Measurements from ENCODE around the gene MIA.
"Not testable (repeated sequence)": the region's sequence is repeated elsewhere in the genome, so short reads cannot be mapped to it uniquely, and the experiment has no call there.

The MIA gene

DNA sequence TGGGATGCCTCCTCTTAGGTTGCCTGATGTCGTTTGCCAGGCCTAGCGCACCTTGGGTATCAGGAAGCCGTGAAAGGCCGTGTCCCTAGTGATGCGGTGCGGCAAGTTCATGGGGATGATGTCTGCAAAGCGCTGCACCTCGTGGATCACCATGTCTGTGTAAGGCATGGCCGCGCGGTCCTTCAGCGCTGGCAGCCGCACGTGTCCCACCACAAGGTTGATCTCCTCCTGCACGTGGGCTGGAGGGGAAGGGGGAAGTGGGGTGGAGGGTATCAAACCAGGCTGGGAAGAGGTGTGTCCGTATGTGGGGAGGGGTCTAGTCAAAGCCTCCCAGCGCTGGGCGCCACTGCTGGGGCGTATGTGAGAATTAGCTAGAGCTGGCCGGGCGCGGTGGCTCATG, 46.8 kb downstream of the MIA start:
- no peak for ATAC-seq

DNA sequence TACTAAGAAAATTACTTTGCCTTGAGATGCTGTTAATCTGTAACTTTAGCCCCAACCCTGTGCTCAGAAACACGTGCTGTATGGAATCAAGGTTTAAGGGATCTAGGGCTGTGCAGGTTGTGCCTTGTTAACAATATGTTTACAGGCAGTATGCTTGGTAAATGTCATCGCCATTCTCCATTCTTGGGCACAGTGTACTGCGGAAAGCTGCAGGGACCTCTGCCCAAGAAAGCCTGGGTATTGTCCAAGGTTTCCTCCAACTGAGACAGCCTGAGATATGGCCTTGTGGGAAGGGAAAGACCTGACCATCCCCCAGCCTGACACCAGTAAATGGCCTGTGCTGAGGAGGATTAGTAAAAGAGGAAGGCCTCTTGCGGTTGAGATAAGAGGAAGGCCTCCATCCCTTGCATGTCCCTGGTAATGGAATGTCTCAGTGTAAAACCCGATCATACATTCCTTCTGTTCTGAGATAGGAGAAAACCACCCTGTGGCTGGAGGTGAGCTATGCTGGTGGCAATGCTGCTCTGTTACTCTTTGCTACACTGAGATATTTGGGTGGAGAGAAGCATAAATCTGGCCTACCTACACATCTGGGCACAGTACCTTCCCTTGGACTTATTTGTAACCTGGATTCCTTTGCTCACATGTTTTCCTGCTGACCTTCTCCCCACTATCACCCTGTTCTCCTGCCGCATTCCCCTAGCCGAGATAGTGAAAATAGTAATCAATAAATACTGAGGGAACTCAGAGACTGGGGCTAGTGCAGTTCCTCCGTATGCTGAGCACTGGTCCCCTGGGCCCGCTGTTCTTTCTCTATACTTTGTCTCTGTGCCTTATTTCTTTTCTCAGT, 47.6 kb downstream of the MIA start:
- ATAC-seq, result not testable (repeated sequence)

More for the DNA sequence above, 46.8 kb downstream of the MIA start:
- TF ChIP-seq GLIS3 (CRISPR knock-in tag; IDR thresholded peaks at IDR 0.05) (no peak), PPARA (CRISPR knock-in tag; IDR thresholded peaks at IDR 0.05; ENCODE audit: borderline replicate concordance) (no peak), ISL1 (CRISPR knock-in tag; IDR thresholded peaks at IDR 0.05) (no peak), ZNF70 (CRISPR knock-in tag; IDR thresholded peaks at IDR 0.05) (no peak), RARB (CRISPR knock-in tag; IDR thresholded peaks at IDR 0.05) (no peak)

DNA sequence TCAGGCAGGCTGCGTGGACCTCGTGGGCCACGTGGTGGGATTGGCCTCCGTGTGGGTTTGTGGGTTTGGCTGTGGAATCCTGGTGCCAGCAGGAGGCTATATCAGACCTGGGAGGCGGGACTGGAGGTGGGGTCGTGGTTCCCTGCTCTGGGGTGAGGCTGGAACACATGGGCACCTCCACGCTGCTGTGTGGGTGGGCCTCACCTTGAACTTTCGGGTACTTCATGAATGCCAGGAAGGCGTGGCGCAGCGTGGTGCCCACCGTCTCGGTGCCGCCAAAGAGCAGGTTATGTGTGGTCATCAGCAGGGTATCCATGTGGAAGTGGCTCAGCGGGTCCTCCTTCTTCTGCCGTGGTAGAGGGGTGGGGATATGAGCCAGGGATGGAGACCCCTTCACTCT, 49.6 kb downstream of the MIA start:
- not testable (repeated sequence) for ATAC-seq

DNA sequence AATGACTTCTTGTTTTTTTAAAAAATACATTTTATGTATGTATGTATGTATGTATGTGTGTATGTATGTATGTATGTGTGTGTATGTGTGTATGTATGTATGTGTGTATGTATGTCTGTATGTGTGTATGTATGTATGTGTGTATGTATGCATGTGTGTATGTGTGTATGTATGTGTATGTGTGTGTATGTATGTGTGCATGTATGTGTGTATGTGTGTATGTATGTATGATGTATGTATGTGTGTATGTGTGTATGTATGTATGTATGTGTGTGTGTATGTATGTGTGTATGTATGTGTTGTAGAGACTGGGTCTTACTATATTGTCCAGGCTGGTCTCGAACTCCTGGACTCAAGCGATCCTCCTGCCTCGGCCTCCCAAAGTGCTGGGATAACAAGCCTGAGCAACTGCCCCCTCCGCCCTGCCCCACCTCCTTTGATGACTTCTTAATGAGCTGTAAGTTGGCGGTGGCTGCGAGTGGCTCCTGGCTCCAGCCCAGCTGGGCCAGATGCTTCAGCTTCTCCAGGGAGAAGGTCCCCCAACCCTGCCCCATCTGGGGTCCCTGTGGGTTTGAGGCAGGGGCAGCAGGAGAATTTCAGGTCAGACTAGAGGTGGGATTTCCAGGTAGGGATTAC, 50.3 kb downstream of the MIA start:
- ATAC-seq, result not testable (repeated sequence)

DNA sequence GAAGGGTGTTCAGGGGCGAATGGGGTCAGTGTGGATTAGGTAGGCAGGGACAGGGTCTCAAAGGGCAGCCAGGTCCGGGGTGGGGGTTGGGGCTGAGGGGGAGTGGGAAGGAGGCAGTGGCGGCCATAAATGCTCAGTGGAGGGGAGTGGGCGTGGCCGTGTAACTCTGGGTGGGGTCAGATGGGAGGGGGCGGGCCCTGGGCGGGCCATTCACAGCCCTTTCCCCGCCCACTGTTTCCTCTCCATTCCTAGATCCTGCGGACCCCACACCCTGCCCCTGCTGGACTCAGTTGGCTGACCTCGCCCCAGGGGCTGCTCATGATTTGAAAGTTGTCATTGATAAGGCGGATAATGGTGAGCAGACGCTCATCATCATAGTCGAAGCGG, 51.0 kb downstream of the MIA start:
- ATAC-seq, result not testable (repeated sequence)

DNA sequence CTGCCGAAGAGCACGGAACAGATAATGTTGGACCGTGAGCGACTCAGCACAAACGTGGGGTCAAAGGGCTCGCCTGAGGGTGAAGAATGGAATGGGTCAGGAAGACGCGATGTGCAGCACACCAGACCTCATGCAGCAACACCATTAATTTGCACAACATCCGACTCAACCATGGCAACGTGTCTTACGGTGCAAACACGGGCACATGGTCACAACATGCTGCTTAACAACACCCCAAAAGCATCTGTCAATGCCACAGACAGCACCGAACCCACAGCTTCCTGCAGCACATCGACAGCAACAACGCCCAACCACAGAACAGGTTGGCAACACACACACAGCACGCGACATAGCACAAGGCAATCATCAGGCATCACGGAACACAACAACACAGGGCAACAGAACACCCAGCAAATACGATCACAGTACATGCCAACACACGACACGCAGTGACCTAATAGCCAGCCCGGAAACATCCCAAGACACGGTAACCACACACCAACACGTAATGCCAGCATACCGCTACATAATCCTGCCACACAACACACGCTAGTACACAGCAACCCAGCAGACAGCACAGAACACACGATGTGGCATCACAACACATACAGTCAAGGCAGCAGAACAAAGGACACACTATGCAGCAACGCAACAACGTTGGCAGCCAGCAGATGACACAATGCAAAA, 51.5 kb downstream of the MIA start:
- ATAC-seq, result not testable (repeated sequence)

Data from SK-N-SH treated with all-trans-retinoic acid at 6 μM for 48 hours (cell line).